NCI-H2196 treated with DMSO at 0.1 percent for 48 hours (cell line): ENCODE data around the gene GNG8.
"Not testable (repeated sequence)": the region's sequence is repeated elsewhere in the genome, so short reads cannot be mapped to it uniquely, and the experiment has no call there.

Source experiments
- DNase-seq: peaks from one replicate; lab custom pipeline; 2025; ENCODE audit not compliant: unreplicated experiment; lab: John Stamatoyannopoulos, UW

The GNG8 gene

DNA sequence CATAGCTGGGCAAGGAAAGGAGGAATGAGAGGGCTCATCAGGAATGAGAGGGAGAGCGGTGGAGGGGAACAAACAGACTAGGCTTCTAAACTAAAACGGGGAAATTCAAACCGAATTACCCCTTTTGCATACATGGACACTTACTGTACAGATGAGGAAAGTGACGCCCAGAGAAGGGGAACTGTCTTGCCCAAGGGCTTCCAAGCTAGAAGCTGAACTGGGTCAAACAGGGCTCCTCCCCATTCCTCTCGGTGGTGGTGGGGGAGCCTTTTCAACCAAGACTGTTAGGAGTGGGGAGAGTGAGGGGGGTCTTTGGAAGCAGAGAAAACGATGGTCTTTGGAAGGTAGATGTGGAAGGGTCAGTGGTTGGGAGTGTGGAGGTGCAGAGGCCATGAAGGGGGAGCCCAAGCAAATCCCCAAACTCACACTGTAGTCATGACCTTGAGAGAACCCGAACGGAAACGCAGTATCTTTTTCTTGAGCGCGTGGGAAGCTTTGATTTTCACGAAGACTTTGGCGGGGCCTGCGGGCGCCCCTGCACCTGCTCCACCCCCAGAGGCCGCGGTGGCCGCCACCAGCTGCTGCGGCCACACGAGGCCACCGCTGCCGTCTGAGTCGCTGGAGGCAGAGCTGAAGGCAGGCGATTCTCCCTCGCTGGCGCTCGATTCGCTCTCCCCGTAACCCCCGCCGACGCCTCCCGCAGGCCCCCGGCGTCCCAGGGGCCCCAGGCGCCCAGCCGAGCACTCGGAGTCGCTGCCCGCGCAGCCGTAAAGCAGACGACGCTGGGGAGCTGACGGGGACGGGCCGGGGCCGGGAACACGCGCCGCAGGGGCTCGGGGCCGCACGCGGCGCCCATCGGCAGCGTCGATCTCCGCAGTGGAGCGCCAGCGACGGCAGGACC is 12.3 kb upstream of the GNG8 start:
- no peak for DNase-seq

DNA sequence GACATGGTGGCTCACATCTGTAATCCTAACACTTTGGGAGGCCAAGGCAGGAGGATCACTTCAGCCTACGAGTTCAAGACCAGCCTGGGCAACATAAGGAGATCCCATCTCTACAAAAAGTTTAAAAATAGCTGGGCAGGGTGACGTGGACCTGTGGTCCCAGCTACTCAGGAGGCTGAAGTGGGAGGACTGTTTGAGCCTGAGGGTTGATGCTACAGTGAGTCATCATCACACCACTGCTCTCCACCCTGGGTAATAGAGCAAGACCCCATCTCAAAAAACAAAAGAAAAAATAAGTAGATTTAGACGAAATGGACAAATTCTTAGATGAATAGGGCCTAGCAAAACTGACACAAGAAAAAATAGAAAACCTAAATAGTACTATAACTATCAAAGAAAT is 10.4 kb upstream of the GNG8 start:
- DNase-seq, result no peak

DNA sequence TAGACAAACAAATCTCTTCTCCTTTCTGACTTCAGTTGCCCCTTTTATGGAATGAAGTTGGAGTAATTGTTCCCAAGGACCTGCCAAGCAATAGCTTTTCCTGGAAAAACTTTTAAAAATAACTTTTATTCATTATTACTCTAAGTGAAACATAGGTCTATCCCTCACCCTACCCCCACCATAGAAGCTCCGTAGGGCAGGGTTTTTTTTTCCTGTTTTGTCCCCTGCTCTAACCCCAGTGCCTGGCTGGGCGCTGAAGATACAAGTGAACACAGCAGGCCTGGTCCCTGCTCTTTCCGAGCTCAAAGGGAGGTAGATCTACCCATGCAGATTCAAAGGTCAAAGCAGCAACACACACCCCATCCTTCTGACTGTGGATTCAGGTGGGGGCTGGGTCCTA is 8.7 kb upstream of the GNG8 start:
- no peak for DNase-seq

DNA sequence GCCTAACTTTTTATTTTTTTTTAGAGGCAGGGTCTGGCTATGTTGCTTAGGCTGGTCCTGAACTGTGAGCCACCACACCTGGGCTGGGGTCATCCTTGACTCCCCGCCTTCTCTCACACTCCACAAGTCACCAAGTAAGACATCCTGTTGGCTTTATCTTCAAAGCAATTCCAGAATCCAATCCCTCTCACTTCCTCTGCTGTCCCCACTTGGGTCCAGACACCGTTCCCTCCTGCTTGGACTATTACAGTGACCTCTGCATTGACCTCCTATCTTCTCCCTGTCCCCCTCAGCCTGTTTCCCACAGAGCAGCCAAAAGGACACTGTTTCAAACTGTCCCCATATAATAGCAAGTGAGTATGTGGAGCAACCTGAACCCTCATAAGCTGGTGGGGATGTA is 4.7 kb upstream of the GNG8 start:
- no peak for DNase-seq

DNA sequence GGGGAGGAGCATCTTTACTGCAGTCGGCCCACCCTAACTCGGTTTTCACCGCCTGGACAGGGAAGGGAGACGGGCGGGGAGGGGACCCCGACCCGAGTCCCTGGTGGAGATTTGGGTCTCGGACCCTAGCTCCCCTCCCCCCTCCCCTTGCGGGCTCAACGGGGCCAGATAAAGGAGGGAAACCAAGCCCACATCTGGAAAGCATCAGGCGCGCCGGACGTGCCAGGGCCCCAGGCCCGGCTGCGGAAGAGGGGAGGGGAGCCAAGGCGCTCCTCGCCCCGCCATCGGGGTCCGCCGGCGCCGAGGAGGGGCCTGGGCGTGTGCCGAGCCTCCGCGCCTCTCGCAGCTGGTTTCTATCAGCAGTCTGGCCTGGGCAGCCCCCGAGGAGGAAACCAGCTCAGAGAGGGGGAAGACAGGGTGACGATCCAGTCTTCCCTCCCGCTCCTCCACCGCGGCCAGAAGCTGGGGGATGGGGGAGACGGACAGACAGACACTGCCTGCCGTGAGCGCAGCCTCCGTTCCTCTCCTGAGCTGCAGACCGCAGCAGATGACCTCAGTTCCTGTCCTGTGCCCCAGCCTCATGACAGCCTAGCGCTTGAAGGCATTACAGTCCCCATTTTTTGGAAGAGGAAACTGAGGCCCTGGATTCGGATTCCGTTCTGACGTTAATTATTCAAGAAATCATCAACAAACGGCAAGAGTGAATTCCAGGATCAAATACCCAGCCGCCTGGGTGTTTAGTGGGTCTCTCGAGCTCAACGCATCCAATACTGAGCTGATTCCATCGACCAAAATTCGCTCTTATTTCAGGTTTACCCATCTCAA is 3.6 kb upstream of the GNG8 start:
- peak; percentile 8 for DNase-seq

DNA sequence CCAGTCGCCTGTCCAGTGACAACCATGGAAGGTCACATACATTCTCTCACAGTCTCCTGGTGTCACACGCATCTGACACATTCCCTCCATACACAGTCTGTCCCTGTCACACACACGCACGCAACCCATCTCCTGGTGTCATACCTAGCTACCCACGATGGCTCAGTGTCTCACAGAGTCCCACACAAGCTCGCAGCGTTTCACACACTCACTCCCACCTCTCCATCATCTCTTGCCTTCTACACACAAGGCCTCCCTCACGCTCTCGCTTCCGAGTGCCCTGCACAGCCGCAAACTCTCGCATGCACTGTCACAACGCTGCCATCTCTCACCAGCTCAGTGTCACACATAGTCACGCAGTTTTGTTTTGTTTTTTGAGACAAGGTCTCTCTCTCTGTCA is 1.2 kb upstream of the GNG8 start:
- no peak for DNase-seq

DNA sequence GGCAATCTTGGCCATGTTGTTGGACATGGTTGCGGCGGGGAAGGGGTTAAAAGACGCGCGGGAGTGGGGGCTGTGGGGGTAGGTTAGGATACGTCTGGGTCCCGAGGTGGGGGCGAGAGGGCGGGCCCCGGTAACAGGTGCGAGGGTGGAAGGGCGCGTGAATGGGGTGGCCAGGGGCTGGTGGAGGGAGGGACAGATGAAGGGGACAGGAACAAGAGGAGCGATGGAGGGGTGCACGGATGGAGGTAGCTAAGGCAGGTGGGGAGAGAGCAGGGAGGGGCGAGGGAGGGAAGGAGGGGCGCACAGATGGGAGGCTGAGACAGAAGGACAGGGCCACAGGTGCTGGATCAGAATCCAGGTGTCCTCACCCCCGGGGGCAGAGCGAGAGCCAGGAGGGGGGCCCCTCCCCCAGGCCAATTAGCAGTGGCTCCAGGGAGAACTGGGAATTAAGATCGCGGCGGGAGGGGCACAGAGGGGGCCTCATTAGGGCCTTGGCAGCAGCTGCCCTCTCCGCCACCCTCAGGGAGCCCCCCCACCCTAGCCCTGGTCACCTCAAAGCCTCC is 1.3 kb downstream of the GNG8 start:
- DNase-seq, result no peak

DNA sequence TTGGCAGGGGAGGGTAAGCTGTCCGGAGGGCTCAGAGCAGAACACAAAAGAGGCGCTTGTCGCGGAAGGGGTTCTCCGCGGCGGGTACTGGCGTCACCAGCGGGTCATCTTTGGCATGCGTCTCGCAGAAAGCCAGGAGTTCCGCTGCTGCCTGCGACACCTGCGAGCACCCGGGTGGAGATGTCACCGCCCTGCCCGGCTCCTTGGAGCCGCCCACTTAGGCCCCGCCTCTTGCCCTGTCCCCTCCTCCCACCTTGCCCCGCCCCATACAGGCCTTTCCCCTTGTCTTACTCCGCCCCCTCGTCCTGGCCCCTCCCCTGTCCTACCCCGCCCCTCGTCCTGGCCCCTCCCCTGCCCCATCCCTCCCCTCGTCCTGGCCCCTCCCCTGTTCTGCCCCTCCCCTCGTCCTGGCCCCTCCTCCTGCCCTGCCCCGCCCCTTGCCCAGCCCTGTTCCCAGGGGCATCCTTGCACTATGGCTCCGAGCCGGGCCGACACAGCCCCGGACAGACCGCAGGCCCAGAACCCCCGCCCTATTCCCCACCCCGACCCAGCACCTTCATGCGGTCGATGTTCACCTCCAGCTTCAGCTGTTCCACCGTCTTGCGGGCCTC is 1.9 kb downstream of the GNG8 start:
- DNase-seq, result peak; percentile 66

DNA sequence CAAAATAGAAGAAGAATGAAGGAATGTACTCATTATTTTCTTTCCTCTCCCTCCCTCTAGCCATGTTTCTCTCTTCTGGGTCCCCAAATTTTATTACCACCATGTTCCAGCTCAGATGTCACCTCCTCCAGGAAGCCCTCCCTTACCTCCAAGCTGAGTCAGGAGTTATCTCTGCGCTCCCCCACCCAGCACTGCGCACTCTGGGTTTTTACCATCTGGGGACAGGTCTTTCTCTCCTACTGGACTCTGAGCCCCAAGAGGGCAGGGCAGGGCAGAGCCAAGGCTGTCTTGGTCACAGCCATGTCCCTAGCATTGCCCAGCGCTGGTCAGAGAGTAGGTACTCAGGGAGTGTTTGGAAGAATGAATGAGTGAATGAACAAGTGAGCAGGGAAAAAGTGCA is 2.9 kb downstream of the GNG8 start:
- no peak for DNase-seq

DNA sequence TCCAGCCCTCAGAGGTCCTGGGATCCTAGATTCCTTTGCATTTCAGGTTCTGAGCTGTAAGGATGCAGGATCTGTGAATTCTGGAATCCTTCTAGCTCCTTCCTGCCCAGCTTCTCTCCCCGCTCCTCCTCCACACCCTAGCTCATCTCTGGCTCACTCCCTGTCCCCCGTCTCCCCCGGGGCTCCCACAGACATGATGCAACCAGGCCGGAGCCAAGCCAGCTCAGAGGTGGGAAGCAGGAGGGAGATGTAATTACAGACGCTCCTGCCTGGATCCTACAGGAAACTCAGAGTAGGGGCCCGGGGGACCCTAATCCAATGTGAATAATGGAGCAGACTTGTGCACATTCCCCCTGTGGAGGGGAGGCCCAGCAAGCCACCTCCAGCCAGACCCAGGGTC is 4.5 kb downstream of the GNG8 start:
- no peak for DNase-seq

DNA sequence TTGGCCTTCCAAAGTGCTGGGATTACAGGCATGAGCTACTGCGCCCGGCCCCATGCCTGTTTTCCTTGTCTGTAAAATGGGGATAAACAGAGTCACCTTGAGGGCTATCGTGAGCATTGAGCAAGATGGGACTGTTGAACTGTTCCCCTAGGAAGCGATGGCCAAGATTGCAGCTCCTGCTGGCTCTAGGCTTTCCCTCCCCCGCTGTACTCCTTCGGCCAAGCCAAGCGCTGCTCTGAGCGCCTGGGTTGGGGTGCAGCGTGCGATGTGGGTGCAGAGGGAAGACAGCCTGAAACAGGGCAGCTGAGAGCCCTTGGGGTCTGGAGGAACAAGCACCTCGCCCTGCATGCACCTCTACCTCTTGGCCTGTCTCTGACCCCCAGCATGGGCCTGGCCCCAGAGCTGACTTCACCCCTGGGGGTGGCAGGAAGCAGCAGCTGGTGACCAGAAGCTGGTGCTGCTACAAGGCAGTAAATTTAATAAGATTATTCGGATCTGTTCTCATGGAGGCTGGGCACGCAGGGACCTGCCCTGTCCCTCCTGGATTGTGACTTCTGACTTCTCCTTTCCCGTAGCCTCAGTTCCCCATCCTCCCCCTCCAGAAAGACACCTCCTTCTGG is 5.3 kb downstream of the GNG8 start:
- DNase-seq, result no peak

DNA sequence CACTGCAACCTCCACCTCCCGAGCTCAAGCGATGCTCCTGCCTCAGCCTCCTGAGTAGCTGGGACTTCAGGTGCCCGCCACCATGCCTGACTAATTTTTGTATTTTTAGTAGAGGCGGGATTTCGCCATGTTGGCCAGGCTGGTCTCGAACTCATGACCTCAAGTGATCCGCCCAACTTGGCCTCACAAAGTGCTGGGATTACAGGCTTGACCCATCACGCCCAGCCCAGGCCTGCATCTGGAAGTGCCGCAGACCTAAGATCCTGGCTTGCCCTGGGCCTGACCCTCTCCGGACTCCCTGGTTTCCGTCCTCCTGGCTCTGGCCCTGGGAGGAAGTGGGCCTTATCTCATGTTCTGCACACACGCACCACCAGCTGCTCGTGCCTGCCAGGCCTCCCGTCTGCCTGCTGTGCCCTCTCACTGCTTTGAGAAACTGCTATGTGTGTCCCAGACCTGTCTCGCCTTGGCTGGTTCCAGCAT is 6.4 kb downstream of the GNG8 start:
- no peak for DNase-seq

DNA sequence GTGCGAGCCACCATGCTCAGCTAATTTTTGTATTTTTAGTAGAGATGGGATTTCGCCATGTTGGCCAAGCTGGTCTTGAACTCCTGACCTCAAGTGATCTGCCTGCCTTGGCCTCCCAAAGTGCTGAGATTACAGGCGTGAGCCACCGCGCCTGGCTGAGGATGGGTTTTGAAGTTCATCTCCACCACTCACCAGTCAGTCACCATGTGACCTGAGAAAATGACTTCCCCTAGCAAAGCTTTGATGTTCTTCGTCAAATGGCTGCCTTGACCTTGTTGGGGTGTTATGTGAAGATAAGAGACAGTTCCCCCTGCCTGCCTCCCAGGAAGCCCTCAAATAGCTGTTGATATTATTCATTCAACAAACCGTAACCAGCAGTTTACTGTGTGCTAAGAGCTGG is 7.0 kb downstream of the GNG8 start:
- DNase-seq, result not testable (repeated sequence)

DNA sequence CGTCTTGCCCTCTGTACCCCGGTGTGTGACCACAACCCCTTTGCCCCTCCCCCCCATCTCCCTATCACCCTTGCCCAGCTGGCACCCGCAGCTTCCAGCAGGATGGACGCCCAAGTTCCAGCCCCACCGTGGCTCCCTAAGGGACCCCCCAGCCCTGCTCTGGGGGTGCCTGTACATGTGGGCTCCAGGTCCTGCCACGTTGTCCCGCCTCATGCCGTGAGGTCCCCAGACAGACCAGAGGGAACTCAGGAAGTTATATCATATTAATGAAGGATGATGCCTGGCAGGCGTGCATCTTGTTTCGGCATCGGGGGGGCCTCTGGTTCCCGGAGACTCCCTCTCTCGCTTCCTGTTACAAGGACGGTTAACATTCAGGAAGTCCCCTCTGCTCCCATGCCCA is 9.6 kb downstream of the GNG8 start:
- DNase-seq, result no peak

DNA sequence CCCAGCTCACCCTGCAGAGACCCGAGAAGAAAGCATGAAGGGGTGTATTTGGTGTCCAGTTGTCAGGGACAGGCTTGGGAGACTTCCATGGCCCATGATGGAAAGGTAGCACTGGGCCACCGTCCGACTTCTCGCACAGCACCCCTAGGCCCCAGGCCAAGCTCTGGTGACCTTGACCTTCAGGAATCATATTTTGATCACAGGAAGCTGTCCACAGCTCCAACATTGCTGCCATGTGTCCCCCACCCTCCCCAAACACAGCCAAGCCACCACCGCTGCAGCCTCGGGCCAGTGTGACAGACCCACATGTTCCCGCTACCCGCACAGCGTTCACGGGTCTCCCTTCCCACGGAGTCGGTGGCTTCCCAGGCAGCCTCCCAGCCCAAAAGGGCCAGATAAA is 10.3 kb downstream of the GNG8 start:
- no peak for DNase-seq

DNA sequence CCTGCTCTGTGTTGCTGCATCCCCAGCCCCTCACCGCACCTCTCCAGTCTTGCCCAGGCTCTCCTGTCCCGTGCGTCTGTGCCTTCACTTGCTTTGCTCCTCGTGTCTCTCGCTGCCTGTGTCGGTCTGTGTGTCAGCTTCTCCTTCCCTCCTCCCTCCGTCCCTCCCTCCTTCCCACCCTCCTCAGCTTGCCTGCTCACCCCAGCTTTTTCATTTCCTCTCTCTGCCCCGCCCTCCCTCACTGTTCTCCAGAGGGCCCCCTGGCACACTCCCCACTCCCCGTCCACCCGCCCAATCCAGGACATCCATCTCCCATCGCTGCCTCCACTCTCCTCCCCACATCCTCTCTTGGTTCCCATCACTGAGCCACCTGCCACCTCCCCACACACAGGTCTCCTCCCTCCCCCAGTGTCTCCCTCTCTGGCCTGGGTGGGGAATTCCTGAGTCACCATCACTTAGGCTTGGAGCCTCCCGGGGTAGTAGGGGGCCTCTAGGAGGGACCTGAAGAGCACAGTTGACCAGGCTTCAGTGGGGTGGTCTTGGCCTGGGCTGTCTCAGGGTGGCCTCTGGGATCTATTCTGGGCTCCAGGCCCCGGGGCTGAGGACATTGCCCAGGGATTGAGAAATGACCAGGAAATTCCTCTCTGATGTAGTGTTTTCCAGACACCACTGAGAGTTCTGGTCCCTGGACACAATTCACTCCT is 10.9 kb downstream of the GNG8 start, which contains the start of gene PTGIR:
TSS of gene PTGIR (minus strand) at position 132 of the 704 bp plus-strand sequence. CDS start 864 bp downstream, outside the sequence.
- no peak for DNase-seq

DNA sequence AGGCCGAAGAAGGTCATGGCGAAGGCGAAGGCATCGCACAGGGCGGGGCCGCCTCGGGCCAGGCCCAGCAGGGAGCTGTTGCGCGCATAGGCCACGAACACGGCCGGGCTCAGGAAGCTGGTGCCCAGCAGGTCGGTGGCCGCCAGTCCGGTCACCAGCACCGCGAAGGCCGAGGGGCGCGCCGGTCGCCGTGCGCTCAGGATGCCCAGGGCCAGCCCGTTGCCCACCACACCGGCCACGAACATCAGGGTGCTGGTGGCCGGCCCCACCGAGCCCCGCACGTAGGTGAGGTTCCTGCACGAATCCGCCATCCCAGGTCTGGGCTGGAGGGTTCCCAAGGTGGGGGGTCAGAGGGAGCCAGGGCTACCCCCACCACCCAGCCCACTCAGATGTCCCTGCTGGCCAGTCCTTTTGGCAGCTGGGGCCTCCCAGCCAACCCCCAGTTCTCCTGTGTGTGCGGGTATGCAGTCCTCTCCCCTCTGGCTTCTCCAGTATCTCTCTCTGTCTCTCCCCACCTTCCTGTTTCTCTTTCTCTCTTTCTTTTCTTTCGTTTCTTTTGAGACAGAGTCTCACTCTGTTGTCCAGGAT is 12.0 kb downstream of the GNG8 start:
- no peak for DNase-seq

DNA sequence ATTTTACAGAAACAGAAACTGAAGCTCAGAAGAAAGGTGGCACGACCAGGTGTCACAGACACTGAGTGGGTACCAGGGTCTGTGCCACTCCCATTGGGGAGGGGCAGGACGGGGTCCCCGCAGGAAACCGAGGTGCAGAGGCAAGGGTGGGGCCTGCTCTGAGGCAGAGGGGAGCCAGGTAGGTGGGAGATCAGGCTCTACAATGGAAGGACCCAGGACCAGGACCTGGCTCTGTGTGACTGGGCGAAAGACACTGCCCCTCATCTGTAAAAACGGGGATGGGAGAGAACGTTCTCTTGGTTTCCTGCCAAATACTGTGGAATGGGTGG is 13.9 kb downstream of the GNG8 start:
- no peak for DNase-seq

DNA sequence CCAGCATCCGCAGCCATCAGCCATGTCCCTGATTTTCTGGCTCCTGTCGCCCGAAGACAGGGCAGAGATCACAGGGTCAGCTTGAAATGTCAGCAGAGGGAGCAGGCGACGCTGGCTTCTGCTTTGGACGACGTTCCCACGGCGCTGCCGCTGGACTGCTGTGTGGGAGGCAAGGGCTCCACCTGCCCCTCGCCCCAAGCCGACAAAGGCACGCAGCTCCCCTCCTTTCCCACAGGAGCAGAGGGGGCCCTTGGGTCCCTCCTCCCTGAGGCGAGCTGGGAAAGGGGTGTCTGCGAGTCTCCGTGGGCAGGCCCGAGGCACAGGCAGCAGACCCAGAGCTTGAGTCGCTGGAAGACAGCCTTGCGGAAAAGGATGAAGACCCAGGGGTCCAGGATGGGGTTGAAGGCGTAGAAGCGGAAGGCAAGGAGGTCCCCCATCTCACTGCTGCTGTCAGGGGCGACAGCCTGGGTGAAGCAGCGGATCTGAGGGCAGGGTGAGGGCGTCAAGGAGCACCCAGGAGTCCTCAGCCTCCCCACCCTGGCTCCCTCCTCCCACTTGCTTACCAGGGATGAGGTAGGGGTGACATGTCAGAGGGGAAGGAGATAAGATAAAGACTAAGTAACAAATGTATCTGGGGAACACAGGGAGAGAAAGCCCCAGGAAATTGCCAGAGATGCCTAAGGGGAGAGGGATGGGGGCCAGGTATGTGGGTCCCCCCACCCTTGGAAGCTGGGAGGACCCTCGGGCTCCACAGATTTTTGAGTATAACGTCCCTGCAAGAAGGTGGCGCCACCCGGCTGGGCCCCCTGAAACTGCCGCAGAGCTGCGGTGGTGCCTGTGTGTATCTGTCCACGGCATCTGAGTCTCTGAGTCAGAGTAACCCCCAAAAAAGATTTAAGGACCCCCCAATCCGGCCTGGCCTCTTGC is 14.5 kb downstream of the GNG8 start:
- no peak for DNase-seq
